GM23338 (cell line): ENCODE data around the gene USP3. TPM values are rescaled to one million over a fixed set of nuclear protein-coding genes. Genes with fewer than 3 reads are reported as not detected.

Source experiments
- ATAC-seq: fragments of 200-7000 bp; cut with Tn5 transposase; 3 replicates; pipeline ENCODE4 v1.9.1; 2020
- DNase-seq: peaks from one replicate; pipeline ENCODE4 v3.0.0-alpha.2; 2015; ENCODE audit warnings: low spot score
- H2AFZ ChIP-seq: fragments of 200-600 bp; sonication (generic); 2 replicates; pipeline ENCODE4 v1.8.0; 2016; ENCODE audit warnings: antibody characterized with exemption, mild to moderate bottlenecking, moderate library complexity
- H3F3A ChIP-seq: fragments of 200-600 bp; sonication (generic); replicated peaks from 2 replicates; pipeline ENCODE4 v1.8.0; 2017; ENCODE audit warnings: antibody characterized with exemption, mixed run types, low read depth
- H3K27ac ChIP-seq: fragments of 200-600 bp; sonication (generic); 2 replicates; pipeline ENCODE4 v1.6.1; 2016; ENCODE audit warnings: low read depth
- H3K27me3 ChIP-seq: fragments of 200-600 bp; sonication (generic); 2 replicates; pipeline ENCODE4 v1.8.0; 2016; ENCODE audit warnings: mild to moderate bottlenecking, mixed run types, moderate library complexity; ENCODE audit not compliant: insufficient read depth
- H3K36me3 ChIP-seq: fragments of 200-600 bp; sonication (generic); 2 replicates; pipeline ENCODE4 v1.8.0; 2016; ENCODE audit warnings: mild to moderate bottlenecking; ENCODE audit not compliant: insufficient read depth
- H3K4me1 ChIP-seq: fragments of 200-600 bp; sonication (generic); 2 replicates; pipeline ENCODE4 v1.8.0; 2016; ENCODE audit warnings: mild to moderate bottlenecking, moderate library complexity; ENCODE audit not compliant: insufficient read depth
- H3K4me2 ChIP-seq: fragments of 200-600 bp; sonication (generic); 2 replicates; pipeline ENCODE4 v1.7.1; 2017; ENCODE audit warnings: mixed run types
- H3K4me3 ChIP-seq: fragments of 200-600 bp; sonication (generic); 2 replicates; pipeline ENCODE4 v1.6.1; 2016; ENCODE audit warnings: mixed run types
- H3K79me2 ChIP-seq: fragments of 200-600 bp; sonication (generic); replicated peaks from 2 replicates; pipeline ENCODE4 v1.8.0; 2017; ENCODE audit warnings: mild to moderate bottlenecking; ENCODE audit not compliant: insufficient read depth
- H3K9me2 ChIP-seq: fragments of 200-600 bp; sonication (generic); 2 replicates; pipeline ENCODE4 v1.8.0; 2017; ENCODE audit not compliant: insufficient read depth
- H4K20me1 ChIP-seq: fragments of 200-600 bp; sonication (generic); replicated peaks from 2 replicates; pipeline ENCODE4 v1.8.0; 2017; ENCODE audit warnings: mild to moderate bottlenecking; ENCODE audit not compliant: insufficient read depth
- H3K27ac Mint-ChIP-seq: 2 replicates; pipeline ENCODE4 v1.8.0; 2020; ENCODE audit warnings: inconsistent platforms, mild to moderate bottlenecking, moderate library complexity, mixed read lengths
- H3K27me3 Mint-ChIP-seq: 3 replicates; pipeline ENCODE4 v1.8.0; 2022; ENCODE audit warnings: low read depth, mild to moderate bottlenecking, moderate library complexity, mixed read lengths, inconsistent platforms; ENCODE audit not compliant: insufficient read depth, poor library complexity
- H3K36me3 Mint-ChIP-seq: 3 replicates; pipeline ENCODE4 v1.8.0; 2021; ENCODE audit warnings: low read depth, mild to moderate bottlenecking, inconsistent platforms, moderate library complexity, mixed read lengths
- H3K4me1 Mint-ChIP-seq: 3 replicates; pipeline ENCODE4 v1.8.0; 2020; ENCODE audit warnings: mild to moderate bottlenecking, inconsistent platforms, mixed read lengths
- H3K4me3 Mint-ChIP-seq: 3 replicates; pipeline ENCODE4 v1.8.0; 2021; ENCODE audit warnings: moderate library complexity, mild to moderate bottlenecking, inconsistent platforms, mixed read lengths
- H3K9me3 Mint-ChIP-seq: 3 replicates; pipeline ENCODE4 v1.8.0; 2020; ENCODE audit warnings: moderate library complexity, mild to moderate bottlenecking, inconsistent platforms, mixed read lengths
- CREB1 ChIP-seq: fragments of 250-450 bp; sonication (Bioruptor Pico); IDR thresholded peaks from 2 replicates; pipeline ENCODE4 v1.5.0; 2020; ENCODE audit warnings: low read depth, mild to moderate bottlenecking, moderate library complexity
- EZH2 ChIP-seq: fragments of 200-600 bp; sonication (generic); IDR thresholded peaks from one replicate; pipeline ENCODE4 v1.8.0; 2017; ENCODE audit warnings: antibody characterized with exemption, mild to moderate bottlenecking, low read depth; ENCODE audit not compliant: unreplicated experiment
- EZH2phosphoT487 ChIP-seq: fragments of 200-600 bp; sonication (generic); IDR thresholded peaks from one replicate; pipeline ENCODE4 v1.8.1; 2018; ENCODE audit warnings: antibody characterized with exemption; ENCODE audit not compliant: unreplicated experiment
- JUNB ChIP-seq: IDR thresholded peaks from one replicate; pipeline ENCODE4 v1.6.1; 2016; ENCODE audit warnings: antibody characterized with exemption; ENCODE audit not compliant: unreplicated experiment
- NANOG ChIP-seq: IDR thresholded peaks from 2 replicates; pipeline ENCODE4 v1.6.1; 2016; ENCODE audit warnings: antibody characterized with exemption, borderline replicate concordance
- POLR2AphosphoS5 ChIP-seq: IDR thresholded peaks from 2 replicates; pipeline ENCODE4 v1.6.1; 2016; ENCODE audit warnings: antibody characterized with exemption, low read depth
- REST ChIP-seq: IDR thresholded peaks from one replicate; pipeline ENCODE4 v1.6.1; 2018; ENCODE audit warnings: antibody characterized with exemption; ENCODE audit not compliant: unreplicated experiment
- STAT1 ChIP-seq: IDR thresholded peaks from one replicate; pipeline ENCODE4 v1.6.1; 2016; ENCODE audit warnings: antibody characterized with exemption; ENCODE audit not compliant: unreplicated experiment
- ZNF331 ChIP-seq: fragments of 250-450 bp; sonication (Bioruptor Pico); IDR thresholded peaks from 2 replicates; pipeline ENCODE4 v1.5.0; 2020; ENCODE audit warnings: low read depth, mild to moderate bottlenecking, moderate library complexity
- polyA plus RNA-seq: library from polyadenylated mRNA; unstranded; fragments of >200 nt; fragmentation: Nextera tagmentation; extraction: Ambion mirVana; gene quantifications from 2 replicates; pipeline ENCODE4 v1.2.1, GENCODE V29; 2016
- total RNA-seq: library from RNA; depleted of rRNA; stranded (reverse); fragments of >200 nt; shearing (Covaris generic); gene quantifications from 2 replicates; pipeline ENCODE4 v1.2.3, GENCODE V29; 2014
- TF ChIP-seq, protein P1 (sequence below): fragments of 250-450 bp; sonication (Bioruptor Pico); IDR thresholded peaks from 2 replicates; pipeline ENCODE4 v1.5.0; 2020; ENCODE audit warnings: mild to moderate bottlenecking, moderate library complexity
- TF ChIP-seq, protein P2 (sequence below): IDR thresholded peaks from 2 replicates; pipeline ENCODE4 v1.6.1; 2016; ENCODE audit warnings: antibody characterized with exemption

The USP3 gene
- total and polyA plus RNA-seq, 2 experiments from 2014 or later, result 9.7 to 9.9 TPM

DNA sequence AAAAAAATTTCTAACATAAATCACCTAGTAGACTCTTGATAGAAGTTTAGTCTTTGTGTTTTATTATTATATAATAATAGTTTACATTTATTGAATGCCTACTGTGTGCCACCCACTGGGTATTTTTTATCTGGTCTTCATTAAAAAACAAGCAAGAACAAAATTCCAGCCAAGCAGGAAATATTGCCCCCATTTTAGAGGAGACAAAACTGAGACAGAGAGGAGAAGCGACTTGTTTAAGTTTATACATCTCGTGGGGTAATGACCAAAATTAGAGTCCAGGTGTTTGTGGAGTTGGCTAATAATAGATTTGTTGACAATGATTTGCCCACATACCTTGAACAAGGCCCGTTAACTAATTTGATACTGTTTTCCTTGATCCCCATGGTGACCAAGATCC lies 59.7 kb downstream of the USP3 start (continued):
- TF ChIP-seq, protein P1, sequence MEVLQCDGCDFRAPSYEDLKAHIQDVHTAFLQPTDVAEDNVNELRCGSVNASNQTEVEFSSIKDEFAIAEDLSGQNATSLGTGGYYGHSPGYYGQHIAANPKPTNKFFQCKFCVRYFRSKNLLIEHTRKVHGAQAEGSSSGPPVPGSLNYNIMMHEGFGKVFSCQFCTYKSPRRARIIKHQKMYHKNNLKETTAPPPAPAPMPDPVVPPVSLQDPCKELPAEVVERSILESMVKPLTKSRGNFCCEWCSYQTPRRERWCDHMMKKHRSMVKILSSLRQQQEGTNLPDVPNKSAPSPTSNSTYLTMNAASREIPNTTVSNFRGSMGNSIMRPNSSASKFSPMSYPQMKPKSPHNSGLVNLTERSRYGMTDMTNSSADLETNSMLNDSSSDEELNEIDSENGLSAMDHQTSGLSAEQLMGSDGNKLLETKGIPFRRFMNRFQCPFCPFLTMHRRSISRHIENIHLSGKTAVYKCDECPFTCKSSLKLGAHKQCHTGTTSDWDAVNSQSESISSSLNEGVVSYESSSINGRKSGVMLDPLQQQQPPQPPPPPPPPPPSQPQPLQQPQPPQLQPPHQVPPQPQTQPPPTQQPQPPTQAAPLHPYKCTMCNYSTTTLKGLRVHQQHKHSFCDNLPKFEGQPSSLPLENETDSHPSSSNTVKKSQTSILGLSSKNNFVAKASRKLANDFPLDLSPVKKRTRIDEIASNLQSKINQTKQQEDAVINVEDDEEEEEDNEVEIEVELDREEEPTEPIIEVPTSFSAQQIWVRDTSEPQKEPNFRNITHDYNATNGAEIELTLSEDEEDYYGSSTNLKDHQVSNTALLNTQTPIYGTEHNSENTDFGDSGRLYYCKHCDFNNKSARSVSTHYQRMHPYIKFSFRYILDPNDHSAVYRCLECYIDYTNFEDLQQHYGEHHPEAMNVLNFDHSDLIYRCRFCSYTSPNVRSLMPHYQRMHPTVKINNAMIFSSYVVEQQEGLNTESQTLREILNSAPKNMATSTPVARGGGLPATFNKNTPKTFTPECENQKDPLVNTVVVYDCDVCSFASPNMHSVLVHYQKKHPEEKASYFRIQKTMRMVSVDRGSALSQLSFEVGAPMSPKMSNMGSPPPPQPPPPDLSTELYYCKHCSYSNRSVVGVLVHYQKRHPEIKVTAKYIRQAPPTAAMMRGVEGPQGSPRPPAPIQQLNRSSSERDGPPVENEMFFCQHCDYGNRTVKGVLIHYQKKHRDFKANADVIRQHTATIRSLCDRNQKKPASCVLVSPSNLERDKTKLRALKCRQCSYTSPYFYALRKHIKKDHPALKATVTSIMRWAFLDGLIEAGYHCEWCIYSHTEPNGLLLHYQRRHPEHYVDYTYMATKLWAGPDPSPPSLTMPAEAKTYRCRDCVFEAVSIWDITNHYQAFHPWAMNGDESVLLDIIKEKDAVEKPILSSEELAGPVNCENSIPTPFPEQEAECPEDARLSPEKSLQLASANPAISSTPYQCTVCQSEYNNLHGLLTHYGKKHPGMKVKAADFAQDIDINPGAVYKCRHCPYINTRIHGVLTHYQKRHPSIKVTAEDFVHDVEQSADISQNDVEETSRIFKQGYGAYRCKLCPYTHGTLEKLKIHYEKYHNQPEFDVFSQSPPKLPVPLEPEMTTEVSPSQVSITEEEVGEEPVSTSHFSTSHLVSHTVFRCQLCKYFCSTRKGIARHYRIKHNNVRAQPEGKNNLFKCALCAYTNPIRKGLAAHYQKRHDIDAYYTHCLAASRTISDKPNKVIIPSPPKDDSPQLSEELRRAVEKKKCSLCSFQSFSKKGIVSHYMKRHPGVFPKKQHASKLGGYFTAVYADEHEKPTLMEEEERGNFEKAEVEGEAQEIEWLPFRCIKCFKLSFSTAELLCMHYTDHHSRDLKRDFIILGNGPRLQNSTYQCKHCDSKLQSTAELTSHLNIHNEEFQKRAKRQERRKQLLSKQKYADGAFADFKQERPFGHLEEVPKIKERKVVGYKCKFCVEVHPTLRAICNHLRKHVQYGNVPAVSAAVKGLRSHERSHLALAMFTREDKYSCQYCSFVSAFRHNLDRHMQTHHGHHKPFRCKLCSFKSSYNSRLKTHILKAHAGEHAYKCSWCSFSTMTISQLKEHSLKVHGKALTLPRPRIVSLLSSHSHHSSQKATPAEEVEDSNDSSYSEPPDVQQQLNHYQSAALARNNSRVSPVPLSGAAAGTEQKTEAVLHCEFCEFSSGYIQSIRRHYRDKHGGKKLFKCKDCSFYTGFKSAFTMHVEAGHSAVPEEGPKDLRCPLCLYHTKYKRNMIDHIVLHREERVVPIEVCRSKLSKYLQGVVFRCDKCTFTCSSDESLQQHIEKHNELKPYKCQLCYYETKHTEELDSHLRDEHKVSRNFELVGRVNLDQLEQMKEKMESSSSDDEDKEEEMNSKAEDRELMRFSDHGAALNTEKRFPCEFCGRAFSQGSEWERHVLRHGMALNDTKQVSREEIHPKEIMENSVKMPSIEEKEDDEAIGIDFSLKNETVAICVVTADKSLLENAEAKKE (CRISPR knock-in tag), result no peak
- no peak for TF ChIP-seq NANOG
- no peak for TF ChIP-seq EZH2

DNA sequence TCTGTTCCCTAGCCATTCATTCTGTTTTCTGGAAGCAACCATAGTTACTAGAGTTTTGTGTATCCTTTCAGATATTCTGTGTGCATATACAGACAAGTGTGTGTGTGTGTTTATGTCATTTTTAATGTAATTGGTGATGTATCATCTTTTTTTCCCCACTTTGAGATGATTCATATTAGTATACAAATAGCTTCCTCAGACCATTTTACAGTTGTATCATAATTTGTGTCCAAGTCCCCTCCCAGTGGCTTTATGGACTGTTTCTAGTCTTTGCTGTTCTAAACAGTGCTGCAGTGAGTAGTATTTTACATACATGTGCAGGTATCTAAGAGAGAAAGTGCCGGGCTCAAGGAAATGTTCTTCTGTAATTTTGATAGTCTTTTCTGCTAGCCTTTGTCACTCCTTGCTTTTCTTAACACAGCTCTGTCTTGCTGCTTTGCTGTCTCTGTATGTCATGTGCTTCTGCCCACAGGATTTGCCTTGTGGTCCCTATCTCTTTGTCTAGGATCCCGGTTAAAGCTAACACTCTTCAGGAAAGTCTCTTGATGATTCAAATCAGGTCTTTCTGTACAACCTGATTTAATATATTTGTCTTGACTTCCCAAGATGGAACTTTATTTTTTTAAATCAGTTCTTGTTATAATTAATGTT lies 61.3 kb downstream of the USP3 start:
- no peaks in the 10 kb centered on the region for H3K36me3 ChIP-seq
- H3K36me3 Mint-ChIP-seq, result peaks cover 2% of the 10 kb centered on the region; the same call in 1 of the 3 replicates
- DNase-seq (no peak), ATAC-seq (no peak)
- no peaks in the 10 kb centered on the region for H3K79me2 ChIP-seq
- peaks cover 3% of the 10 kb centered on the region for H3K27me3 Mint-ChIP-seq
- no peak overlapping the region for H3K27ac ChIP-seq
- H3K4me3 Mint-ChIP-seq, result no peak overlapping the region
- no peak overlapping the region for H3K4me2 ChIP-seq
- H4K20me1 ChIP-seq, result 0 out of 2 replicates have a peak, but pooled peaks cover 3% of the 10 kb centered on the region
- H3K4me3 ChIP-seq, result no peak overlapping the region
- H3K27ac Mint-ChIP-seq, result no peak overlapping the region
- no peaks in the 10 kb centered on the region for H3K9me3 Mint-ChIP-seq
- H2AFZ ChIP-seq, result no peak overlapping the region
- peaks cover 14% of the 10 kb centered on the region for H3K4me1 ChIP-seq
- no peaks in the 10 kb centered on the region for H3F3A ChIP-seq
- H3K4me1 Mint-ChIP-seq, result peaks cover 16% of the 10 kb centered on the region
- no peaks in the 10 kb centered on the region for H3K27me3 ChIP-seq
- no peaks in the 10 kb centered on the region for H3K9me2 ChIP-seq
- TF ChIP-seq EZH2 (no peak), STAT1 (no peak), REST (no peak), EZH2phosphoT487 (no peak), NANOG (no peak), ZNF331 (no peak), CREB1 (CRISPR knock-in tag) (no peak), JUNB (no peak), POLR2AphosphoS5 (no peak)
- TF ChIP-seq, protein P2, sequence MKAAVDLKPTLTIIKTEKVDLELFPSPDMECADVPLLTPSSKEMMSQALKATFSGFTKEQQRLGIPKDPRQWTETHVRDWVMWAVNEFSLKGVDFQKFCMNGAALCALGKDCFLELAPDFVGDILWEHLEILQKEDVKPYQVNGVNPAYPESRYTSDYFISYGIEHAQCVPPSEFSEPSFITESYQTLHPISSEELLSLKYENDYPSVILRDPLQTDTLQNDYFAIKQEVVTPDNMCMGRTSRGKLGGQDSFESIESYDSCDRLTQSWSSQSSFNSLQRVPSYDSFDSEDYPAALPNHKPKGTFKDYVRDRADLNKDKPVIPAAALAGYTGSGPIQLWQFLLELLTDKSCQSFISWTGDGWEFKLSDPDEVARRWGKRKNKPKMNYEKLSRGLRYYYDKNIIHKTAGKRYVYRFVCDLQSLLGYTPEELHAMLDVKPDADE, result no peak
